Retinal pigment epithelial cell (primary cell): ENCODE data around the gene PIGB.
"Not testable (repeated sequence)": the region's sequence is repeated elsewhere in the genome, so short reads cannot be mapped to it uniquely, and the experiment has no call there.

ENCODE experiments used
- DNase-seq: peaks from one replicate; pipeline ENCODE4 v3.0.0-alpha.2; 2010; ENCODE audit warnings: low read depth
- H3K4me3 ChIP-seq: 2 replicates; pipeline ENCODE4 v1.5.1; 2011; ENCODE audit warnings: mild to moderate bottlenecking, low read length, control low read depth, moderate library complexity
- CTCF ChIP-seq: conservative IDR thresholded peaks from 2 replicates; pipeline ENCODE4 v1.5.1; 2011; ENCODE audit warnings: low read depth, low read length, control low read depth, inconsistent platforms

The PIGB gene

GRCh38 chr15:55288006-55288717 is 30.9 kb upstream of the PIGB start:
- DNase-seq, result no peak
- H3K4me3 ChIP-seq, result no peak overlapping the region
- TF ChIP-seq CTCF, result no peak

- TF ChIP-seq CTCF, result no peak
- DNase-seq, result no peak
Measured at GRCh38 chr15:55289011-55289745, 29.8 kb upstream of the PIGB start.

GRCh38 chr15:55289746-55290527 is 29.1 kb upstream of the PIGB start, which contains the start of gene RAB27A:
Gene RAB27A (minus strand): TSS chr15:55289813. CDS start chr15:55234934, 54,879 bp downstream.
- DNase-seq, result no peak
- H3K4me3 ChIP-seq, result peak within 1 kb of the TSS; percentile 91
- TF ChIP-seq CTCF, result no peak

More at GRCh38 chr15:55289011-55289745, 29.8 kb upstream of the PIGB start:
- peak overlapping the region; percentile 91 for H3K4me3 ChIP-seq

- peak overlapping the region; percentile 91 for H3K4me3 ChIP-seq
- DNase-seq, result no peak
- peak; percentile 93 for TF ChIP-seq CTCF
Measured at GRCh38 chr15:55290528-55291057, 28.4 kb upstream of the PIGB start.

- no peak for DNase-seq
- no peak overlapping the region for H3K4me3 ChIP-seq
- no peak for TF ChIP-seq CTCF
Measured at GRCh38 chr15:55297315-55297714, 21.7 kb upstream of the PIGB start.

- not testable (repeated sequence) for H3K4me3 ChIP-seq, DNase-seq
Measured at GRCh38 chr15:55302801-55303200, 16.2 kb upstream of the PIGB start.
